Naive B cell (primary cell): ENCODE measurements around the gene PGAM5. TPM values are rescaled to one million over a fixed set of nuclear protein-coding genes. Genes with fewer than 3 reads are reported as not detected.
A peak's percentile ranks its signal among the peaks of the same experiment; 100 is the strongest.

Source experiments
- ATAC-seq, 2 donors: fragments of 150-1000 bp; cut with Tn5 transposase; 2 replicates each; pipeline ENCODE4 v1.10.0; 2021; ENCODE audit warnings: low read depth in 2 of 2, mild to moderate bottlenecking in 2 of 2, moderate library complexity in 2 of 2
- DNase-seq: peaks from one replicate; pipeline ENCODE4 v3.0.0; 2022
- H3K27ac Mint-ChIP-seq, 6 donors: one replicate each; pipeline ENCODE4 v1.8.0; 2020 to 2022; ENCODE audit warnings: mild to moderate bottlenecking in 6 of 6, mixed read lengths in 6 of 6, moderate library complexity in 5 of 6, inconsistent platforms in 2 of 6
- H3K27me3 Mint-ChIP-seq, 3 donors: one replicate each; pipeline ENCODE4 v1.8.0; 2021 to 2022; ENCODE audit warnings: mixed read lengths in 3 of 3, mild to moderate bottlenecking in 1 of 3
- H3K36me3 Mint-ChIP-seq, 2 donors: one replicate each; pipeline ENCODE4 v1.8.0; 2020 to 2022; ENCODE audit warnings: mixed read lengths in 2 of 2, inconsistent platforms in 1 of 2, mild to moderate bottlenecking in 1 of 2
- H3K4me1 Mint-ChIP-seq, 3 donors: one replicate each; pipeline ENCODE4 v1.8.0; 2020 to 2022; ENCODE audit warnings: mixed read lengths in 3 of 3, inconsistent platforms in 1 of 3, mild to moderate bottlenecking in 1 of 3, moderate library complexity in 1 of 3
- H3K4me3 Mint-ChIP-seq, 8 donors: one replicate each; pipeline ENCODE4 v1.8.0; 2020 to 2022; ENCODE audit warnings: mild to moderate bottlenecking in 8 of 8, mixed read lengths in 8 of 8, moderate library complexity in 8 of 8, inconsistent platforms in 2 of 8
- H3K9me3 Mint-ChIP-seq, 7 donors: one replicate each; pipeline ENCODE4 v1.8.0; 2020 to 2022; ENCODE audit warnings: mixed read lengths in 7 of 7, mild to moderate bottlenecking in 5 of 7, inconsistent platforms in 2 of 7, moderate library complexity in 1 of 7
- polyA plus RNA-seq, 6 donors: library from polyadenylated mRNA; unstranded; fragments of 300-500 nt; fragmentation: Illumina TruSeq; gene quantifications; one replicate each; pipeline ENCODE4 v1.2.3, GENCODE V29; 2021; ENCODE audit warnings: low read depth in 6 of 6

Gene PGAM5
- polyA plus RNA-seq, 6 donors from 2014 or later = 13.0 to 34.0 (median 23.8) TPM

DNA sequence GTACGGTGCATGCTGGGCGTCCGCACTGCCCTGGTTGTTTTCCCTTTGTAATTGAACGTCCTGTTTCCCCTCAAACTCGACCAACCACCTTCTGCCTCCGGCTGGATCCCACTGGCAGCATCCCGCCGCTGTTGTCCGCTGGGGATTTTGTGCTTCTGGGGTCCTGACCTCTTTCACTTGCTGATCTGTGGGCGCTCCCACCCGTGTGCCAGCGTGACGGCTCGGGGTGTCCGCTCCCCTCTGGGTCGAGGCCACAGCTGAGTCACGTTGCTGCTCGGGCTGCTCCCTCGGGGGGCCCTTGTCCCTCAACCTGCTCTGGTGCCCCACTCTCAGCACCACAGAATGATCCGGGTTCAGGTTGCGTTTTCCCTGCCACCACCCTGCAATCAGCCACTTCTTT is 8.0 kb downstream of the PGAM5 start:
- Mint-ChIP-seq H3K27ac (no peak overlapping the region), H3K4me3 (no peak overlapping the region), H3K4me1 (peaks cover 0 to 7% (median 3%) of the 10 kb centered on the region in 3 donors), H3K9me3 (no peaks in the 10 kb centered on the region), H3K27me3 (no peaks in the 10 kb centered on the region), H3K36me3 (no peaks in the 10 kb centered on the region)
- DNase-seq (no peak), ATAC-seq (no peak)

DNA sequence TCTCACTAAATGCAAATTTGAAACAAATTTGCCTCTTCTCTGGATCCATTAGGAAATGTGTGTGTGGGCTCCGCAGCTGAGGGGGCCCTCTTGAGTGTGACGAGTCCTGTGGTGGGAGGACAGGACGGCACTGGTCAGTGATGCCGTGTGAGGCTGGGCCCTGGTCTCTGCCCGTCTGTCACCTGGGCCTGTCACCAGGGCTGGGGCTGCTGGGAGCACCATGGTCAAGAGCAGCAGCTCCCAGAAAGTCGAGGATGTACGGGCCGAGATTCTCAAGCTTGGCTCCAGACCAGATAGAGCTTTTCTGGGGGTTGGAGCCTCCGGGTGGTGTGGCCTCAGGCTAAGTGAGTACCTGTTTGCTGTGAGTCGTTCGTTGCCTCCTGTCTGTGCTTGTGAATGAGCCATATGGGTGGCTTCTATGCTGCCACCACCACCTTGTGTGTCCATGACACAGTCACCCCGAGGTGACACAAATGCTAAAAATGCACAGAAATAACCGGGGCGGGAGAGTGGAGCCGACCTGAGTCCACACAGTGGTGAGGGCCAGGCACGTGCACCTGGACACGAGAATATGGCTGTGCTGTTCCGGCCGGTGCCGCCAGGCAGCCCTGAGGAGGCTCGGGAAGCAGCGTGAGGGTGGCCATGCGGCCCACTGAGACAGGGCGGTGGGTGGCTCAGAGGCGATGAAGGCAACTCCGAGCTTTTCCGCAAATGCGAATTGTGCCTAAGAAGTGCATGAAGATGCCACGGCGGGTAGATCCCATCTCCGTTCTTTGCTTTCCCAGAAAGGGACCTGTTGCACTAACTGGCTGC is 8.7 kb downstream of the PGAM5 start:
- no peak for DNase-seq
- Mint-ChIP-seq H3K27me3 (no peaks in the 10 kb centered on the region), H3K27ac (peak overlapping the region in 1 of 6 donors; percentile 47), H3K4me1 (peaks cover 0 to 3% (median 3%) of the 10 kb centered on the region in 3 donors), H3K9me3 (no peaks in the 10 kb centered on the region), H3K36me3 (no peaks in the 10 kb centered on the region), H3K4me3 (no peak overlapping the region)
- no peak for ATAC-seq

DNA sequence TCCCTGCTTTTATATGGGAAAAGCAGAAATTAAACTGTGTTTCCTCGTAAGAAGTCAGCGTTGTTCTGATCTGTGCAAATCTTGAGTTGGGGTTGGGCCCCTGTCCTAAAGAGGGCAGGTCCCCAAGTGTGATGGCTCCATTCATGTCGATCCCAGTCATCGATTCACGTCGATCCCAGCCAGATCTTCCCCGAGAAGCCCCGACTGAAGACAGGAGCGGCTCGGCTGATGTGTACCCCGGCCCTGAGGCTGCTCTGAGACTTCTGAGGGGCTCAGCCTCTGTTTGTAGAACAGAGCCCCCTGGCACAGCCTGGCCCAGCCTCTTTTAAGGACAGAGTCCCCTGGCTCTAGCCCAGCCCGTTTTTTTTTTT is 9.3 kb downstream of the PGAM5 start:
- Mint-ChIP-seq H3K36me3 (no peaks in the 10 kb centered on the region), H3K4me1 (no peaks in the 10 kb centered on the region), H3K27ac (peak overlapping the region in 2 of 6 donors; percentile 78 to 87), H3K9me3 (no peaks in the 10 kb centered on the region), H3K27me3 (no peaks in the 10 kb centered on the region), H3K4me3 (no peak overlapping the region)
- DNase-seq (no peak), ATAC-seq (no peak)

GRCh38 chr12:132720606-132721345 is 10.1 kb downstream of the PGAM5 start:
- H3K4me1 Mint-ChIP-seq = no peaks in the 10 kb centered on the region

GRCh38 chr12:132723015-132723763 is 12.5 kb downstream of the PGAM5 start:
- Mint-ChIP-seq H3K36me3 (peaks cover 11 to 20% of the 10 kb centered on the region in 2 donors), H3K27me3 (no peaks in the 10 kb centered on the region), H3K4me1 (no peaks in the 10 kb centered on the region), H3K4me3 (no peak overlapping the region), H3K27ac (peak overlapping the region in 1 of 6 donors; percentile 32), H3K9me3 (no peaks in the 10 kb centered on the region)
- DNase-seq (no peak), ATAC-seq (no peak)

More at GRCh38 chr12:132720606-132721345, 10.1 kb downstream of the PGAM5 start:
- H3K9me3 Mint-ChIP-seq = no peaks in the 10 kb centered on the region
- H3K27me3 Mint-ChIP-seq = no peaks in the 10 kb centered on the region
- DNase-seq = no peak
- peak overlapping the region in 2 of 6 donors; percentile 64 to 74 for H3K27ac Mint-ChIP-seq
- H3K36me3 Mint-ChIP-seq = peaks cover 0 to 5% of the 10 kb centered on the region in 2 donors
- H3K4me3 Mint-ChIP-seq = no peak overlapping the region
- no peak for ATAC-seq

DNA sequence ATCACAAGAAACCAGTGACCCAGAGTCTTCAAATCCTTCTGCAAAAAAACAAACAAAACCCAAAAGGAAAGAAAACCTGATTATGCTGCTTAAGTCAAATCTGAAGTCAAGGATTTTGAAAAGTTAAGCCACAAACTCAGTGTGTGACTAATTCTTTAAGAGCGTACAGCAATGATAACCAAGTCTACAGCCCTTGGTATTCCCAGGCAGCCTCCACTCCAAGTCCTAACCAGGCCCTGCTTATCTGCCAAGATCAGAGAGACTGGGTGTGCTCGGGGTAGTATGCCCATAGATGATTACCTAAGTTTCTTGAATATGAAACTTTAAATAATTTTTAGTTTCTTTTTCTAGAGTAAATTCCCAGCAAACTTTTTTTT is 13.1 kb downstream of the PGAM5 start:
- ATAC-seq = no peak
- no peak overlapping the region for H3K4me3 Mint-ChIP-seq
- no peaks in the 10 kb centered on the region for H3K9me3 Mint-ChIP-seq
- H3K27ac Mint-ChIP-seq = no peak overlapping the region
- peaks cover under 1% of the 10 kb centered on the region in 3 donors for H3K4me1 Mint-ChIP-seq
- H3K27me3 Mint-ChIP-seq = no peaks in the 10 kb centered on the region
- DNase-seq = no peak
- H3K36me3 Mint-ChIP-seq = peaks cover 11 to 20% of the 10 kb centered on the region in 2 donors

- H3K4me3 Mint-ChIP-seq = no peak overlapping the region
- H3K27me3 Mint-ChIP-seq = no peaks in the 10 kb centered on the region
- H3K27ac Mint-ChIP-seq = peak overlapping the region in 1 of 6 donors; percentile 87
- no peak for ATAC-seq
- DNase-seq = no peak
- peaks cover 11 to 20% of the 10 kb centered on the region in 2 donors for H3K36me3 Mint-ChIP-seq
- no peaks in the 10 kb centered on the region for H3K9me3 Mint-ChIP-seq
- peaks cover 5% of the 10 kb centered on the region in 3 donors for H3K4me1 Mint-ChIP-seq
Observed at GRCh38 chr12:132724506-132725241, 14.0 kb downstream of the PGAM5 start.

DNA sequence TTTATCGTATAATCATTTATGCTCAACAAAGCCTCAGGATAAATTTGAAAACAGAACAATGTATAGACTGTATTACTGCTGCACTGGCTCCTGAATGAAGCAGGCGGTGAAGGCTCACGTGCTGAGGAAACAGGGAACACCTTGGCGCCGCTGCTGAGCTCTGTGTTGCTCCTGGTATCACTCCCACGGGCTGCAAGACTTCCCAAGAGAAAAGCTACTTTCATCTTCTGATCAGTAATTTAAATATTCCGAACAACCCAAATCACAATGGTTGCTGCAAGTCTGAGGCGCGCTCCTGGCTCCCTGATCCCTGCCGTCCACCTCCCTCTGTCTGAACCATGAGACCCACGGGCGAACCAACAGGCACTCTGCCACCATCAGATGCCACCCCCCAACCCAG is 15.7 kb downstream of the PGAM5 start:
- peaks cover 5 to 7% (median 5%) of the 10 kb centered on the region in 3 donors for H3K4me1 Mint-ChIP-seq
- no peaks in the 10 kb centered on the region for H3K27me3 Mint-ChIP-seq
- ATAC-seq (no peak), DNase-seq (no peak)
- H3K27ac Mint-ChIP-seq = peak overlapping the region in 2 of 6 donors; percentile 34 to 67
- peaks cover 12 to 24% of the 10 kb centered on the region in 2 donors for H3K36me3 Mint-ChIP-seq
- no peaks in the 10 kb centered on the region for H3K9me3 Mint-ChIP-seq
- H3K4me3 Mint-ChIP-seq = no peak overlapping the region

- H3K27me3 Mint-ChIP-seq = no peaks in the 10 kb centered on the region
- no peak overlapping the region for H3K4me3 Mint-ChIP-seq
- peaks cover 0 to under 1% (median 0%) of the 10 kb centered on the region in 7 donors for H3K9me3 Mint-ChIP-seq
- DNase-seq (no peak), ATAC-seq (no peak)
- peaks cover 5 to 7% (median 5%) of the 10 kb centered on the region in 3 donors for H3K4me1 Mint-ChIP-seq
- peak overlapping the region in 1 of 6 donors; percentile 75 for H3K27ac Mint-ChIP-seq
- H3K36me3 Mint-ChIP-seq = peaks cover 20 to 31% of the 10 kb centered on the region in 2 donors
Observed at GRCh38 chr12:132727091-132727794, 16.6 kb downstream of the PGAM5 start.

- no peak for ATAC-seq
- Mint-ChIP-seq H3K4me1 (peaks cover 5 to 7% (median 5%) of the 10 kb centered on the region in 3 donors), H3K27ac (peak overlapping the region in 4 of 6 donors; percentile 44 to 74 (median 60)), H3K9me3 (peaks cover 0 to 1% (median 0%) of the 10 kb centered on the region in 7 donors), H3K36me3 (peaks cover 33 to 43% of the 10 kb centered on the region in 2 donors), H3K4me3 (peak overlapping the region in 1 of 8 donors; percentile 15), H3K27me3 (no peaks in the 10 kb centered on the region)
- DNase-seq = no peak
Observed at GRCh38 chr12:132728502-132728901, 17.9 kb downstream of the PGAM5 start.

- DNase-seq = no peak
- Mint-ChIP-seq H3K27ac (peak overlapping the region in 2 of 6 donors; percentile 38 to 76), H3K9me3 (peaks cover 0 to 1% (median 0%) of the 10 kb centered on the region in 7 donors), H3K4me3 (no peak overlapping the region), H3K27me3 (no peaks in the 10 kb centered on the region), H3K36me3 (peaks cover 38 to 52% of the 10 kb centered on the region in 2 donors), H3K4me1 (peaks cover 5 to 7% (median 5%) of the 10 kb centered on the region in 3 donors)
- no peak for ATAC-seq
Observed at GRCh38 chr12:132729541-132730320, 19.1 kb downstream of the PGAM5 start.

DNA sequence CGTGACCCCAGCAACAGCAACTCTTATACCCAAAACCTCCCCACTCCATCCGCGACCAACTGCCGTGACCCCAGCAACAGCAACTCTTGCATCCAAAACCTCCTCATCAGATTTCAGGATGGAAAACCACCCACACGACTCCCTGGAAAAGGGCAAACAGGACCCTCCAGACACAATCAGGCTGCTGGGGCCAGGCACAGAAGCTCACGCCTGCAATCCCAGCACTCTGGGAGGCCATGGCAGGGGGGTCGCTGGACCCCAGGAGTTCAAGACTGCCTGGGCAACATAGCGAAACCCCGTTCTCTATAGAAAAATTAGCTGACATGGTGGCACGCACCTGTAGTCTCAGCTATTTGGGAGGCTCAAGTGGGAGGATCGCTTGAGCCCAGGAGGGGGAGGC is 19.7 kb downstream of the PGAM5 start:
- DNase-seq (no peak), ATAC-seq (no peak)
- H3K9me3 Mint-ChIP-seq = peaks cover 0 to 1% (median 0%) of the 10 kb centered on the region in 7 donors
- no peak overlapping the region for H3K4me3 Mint-ChIP-seq
- peaks cover 5 to 7% (median 5%) of the 10 kb centered on the region in 3 donors for H3K4me1 Mint-ChIP-seq
- H3K27ac Mint-ChIP-seq = peak overlapping the region in 3 of 6 donors; percentile 20 to 87 (median 76)
- H3K27me3 Mint-ChIP-seq = no peaks in the 10 kb centered on the region
- peaks cover 38 to 50% of the 10 kb centered on the region in 2 donors for H3K36me3 Mint-ChIP-seq
